SU-DHL-6 (cell line): ENCODE data around the gene RAD51.

ENCODE experiments used
- H2AFZ ChIP-seq: fragments of 200-600 bp; sonication (generic); 2 replicates; pipeline ENCODE4 v1.6.1; 2014; ENCODE audit warnings: low read depth, mild to moderate bottlenecking, moderate library complexity, mixed read lengths, antibody characterized with exemption, low read length; ENCODE audit not compliant: severe bottlenecking
- H3F3A ChIP-seq: fragments of 200-600 bp; shearing (Covaris generic); 2 replicates; pipeline ENCODE4 v1.6.0; 2016; ENCODE audit warnings: antibody characterized with exemption, mild to moderate bottlenecking; ENCODE audit not compliant: insufficient read depth
- H3K27ac ChIP-seq: fragments of 200-600 bp; sonication (generic); 2 replicates; pipeline ENCODE4 v1.5.1; 2016; ENCODE audit warnings: low read depth, mild to moderate bottlenecking, low read length, moderate library complexity, mixed read lengths
- H3K27me3 ChIP-seq: fragments of 200-600 bp; sonication (generic), shearing (Covaris generic); 2 replicates; pipeline ENCODE4 v1.6.0; 2014; ENCODE audit warnings: mild to moderate bottlenecking, low read length
- H3K36me3 ChIP-seq: fragments of 200-600 bp; sonication (generic); 2 replicates; pipeline ENCODE4 v1.6.1; 2014; ENCODE audit warnings: mild to moderate bottlenecking, low read length, mixed read lengths
- H3K4me2 ChIP-seq: fragments of 300-600, 200-600 bp; shearing (Covaris generic), sonication (generic); 2 replicates; pipeline ENCODE4 v1.6.0; 2014; ENCODE audit warnings: low read length, low read depth, mild to moderate bottlenecking; ENCODE audit not compliant: poor library complexity, severe bottlenecking
- H3K4me3 ChIP-seq: fragments of 200-600 bp; sonication (generic); 2 replicates; pipeline ENCODE4 v1.5.1; 2014; ENCODE audit warnings: antibody characterized with exemption, low read length, mild to moderate bottlenecking, mixed read lengths; ENCODE audit not compliant: insufficient read depth, poor library complexity, severe bottlenecking
- H3K79me2 ChIP-seq: fragments of 200-600 bp; sonication (generic); 2 replicates; pipeline ENCODE4 v1.6.1; 2014; ENCODE audit warnings: mild to moderate bottlenecking, low read length, moderate library complexity; ENCODE audit not compliant: insufficient read depth
- H3K9ac ChIP-seq: fragments of 200-600 bp; sonication (generic); 2 replicates; pipeline ENCODE4 v1.7.0; 2014; ENCODE audit warnings: mild to moderate bottlenecking, low read length
- H3K9me2 ChIP-seq: fragments of 200-600 bp; sonication (generic); replicated peaks from 2 replicates; pipeline ENCODE4 v1.6.1; 2014; ENCODE audit warnings: low read length; ENCODE audit not compliant: insufficient read depth
- H3K9me3 ChIP-seq: fragments of 200-600 bp; sonication (generic); 2 replicates; pipeline ENCODE4 v1.6.1; 2014; ENCODE audit warnings: low read length, mixed read lengths; ENCODE audit not compliant: insufficient read depth
- H4K20me1 ChIP-seq: fragments of 200-600 bp; sonication (generic); 2 replicates; pipeline ENCODE4 v1.6.1; 2014; ENCODE audit warnings: low read depth, mild to moderate bottlenecking, antibody characterized with exemption, low read length, moderate library complexity, mixed read lengths
- EZH2phosphoT487 ChIP-seq: fragments of 200-600 bp; sonication (generic), shearing (Covaris generic); conservative IDR thresholded peaks from 2 replicates; pipeline ENCODE4 v1.6.1; 2018; ENCODE audit warnings: mild to moderate bottlenecking, antibody characterized with exemption, low read length, moderate library complexity, mixed read lengths
- TF ChIP-seq, protein P1 (sequence below): fragments of 200-600 bp; sonication (generic); IDR thresholded peaks from one replicate; pipeline ENCODE4 v1.5.1; 2017; ENCODE audit warnings: antibody characterized with exemption, mild to moderate bottlenecking, low read length, moderate library complexity; ENCODE audit not compliant: insufficient read depth, poor library complexity, severe bottlenecking

RAD51 gene

DNA sequence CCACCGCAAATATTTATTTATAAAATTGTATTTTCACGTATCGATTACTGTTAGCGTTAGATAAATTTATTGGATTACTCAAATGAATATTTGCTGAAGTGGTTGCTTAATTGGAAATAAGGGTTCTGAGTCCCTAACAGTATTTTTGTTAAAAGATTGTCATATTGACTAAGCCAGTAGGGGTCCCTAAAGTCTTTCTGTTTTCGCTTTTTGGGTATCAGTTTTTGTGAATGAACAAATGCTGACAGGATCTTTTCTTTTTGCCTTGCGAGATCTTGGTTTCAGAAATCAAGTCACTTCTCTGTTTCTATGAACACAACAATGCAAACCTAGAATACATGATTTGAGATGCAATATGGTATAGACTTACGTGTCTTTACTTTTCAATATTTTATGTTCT is 7.1 kb downstream of the RAD51 start:
- Histone ChIP-seq H3K9me3 (no peaks in the 10 kb centered on the region), H3K79me2 (peaks cover 27% of the 10 kb centered on the region; the same call in 1 of the 2 replicates), H3K27me3 (no peaks in the 10 kb centered on the region), H4K20me1 (no peaks in the 10 kb centered on the region), H3K9me2 (no peaks in the 10 kb centered on the region), H3K27ac (no peak overlapping the region), H2AFZ (no peak overlapping the region), H3K36me3 (peaks cover 39% of the 10 kb centered on the region), H3F3A (peaks cover 3% of the 10 kb centered on the region; the same call in 1 of the 2 replicates), H3K4me3 (no peak overlapping the region), H3K9ac (no peak overlapping the region), H3K4me2 (no peak overlapping the region)
- TF ChIP-seq, protein P1, sequence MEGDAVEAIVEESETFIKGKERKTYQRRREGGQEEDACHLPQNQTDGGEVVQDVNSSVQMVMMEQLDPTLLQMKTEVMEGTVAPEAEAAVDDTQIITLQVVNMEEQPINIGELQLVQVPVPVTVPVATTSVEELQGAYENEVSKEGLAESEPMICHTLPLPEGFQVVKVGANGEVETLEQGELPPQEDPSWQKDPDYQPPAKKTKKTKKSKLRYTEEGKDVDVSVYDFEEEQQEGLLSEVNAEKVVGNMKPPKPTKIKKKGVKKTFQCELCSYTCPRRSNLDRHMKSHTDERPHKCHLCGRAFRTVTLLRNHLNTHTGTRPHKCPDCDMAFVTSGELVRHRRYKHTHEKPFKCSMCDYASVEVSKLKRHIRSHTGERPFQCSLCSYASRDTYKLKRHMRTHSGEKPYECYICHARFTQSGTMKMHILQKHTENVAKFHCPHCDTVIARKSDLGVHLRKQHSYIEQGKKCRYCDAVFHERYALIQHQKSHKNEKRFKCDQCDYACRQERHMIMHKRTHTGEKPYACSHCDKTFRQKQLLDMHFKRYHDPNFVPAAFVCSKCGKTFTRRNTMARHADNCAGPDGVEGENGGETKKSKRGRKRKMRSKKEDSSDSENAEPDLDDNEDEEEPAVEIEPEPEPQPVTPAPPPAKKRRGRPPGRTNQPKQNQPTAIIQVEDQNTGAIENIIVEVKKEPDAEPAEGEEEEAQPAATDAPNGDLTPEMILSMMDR, result no peak
- TF ChIP-seq EZH2phosphoT487, result no peak

GRCh38 chr15:40706121-40706520 is 11.1 kb downstream of the RAD51 start:
- peaks cover 35% of the 10 kb centered on the region for H3K36me3 ChIP-seq
- no peak overlapping the region for H3K9ac ChIP-seq
- H3F3A ChIP-seq, result peaks cover 3% of the 10 kb centered on the region; the same call in 1 of the 2 replicates
- no peak overlapping the region for H2AFZ ChIP-seq
- H3K27me3 ChIP-seq, result no peaks in the 10 kb centered on the region
- H4K20me1 ChIP-seq, result no peaks in the 10 kb centered on the region
- no peak for TF ChIP-seq EZH2phosphoT487
- TF ChIP-seq, protein P1, result no peak
- H3K9me2 ChIP-seq, result no peaks in the 10 kb centered on the region
- H3K4me3 ChIP-seq, result no peak overlapping the region
- H3K4me2 ChIP-seq, result no peak overlapping the region
- H3K9me3 ChIP-seq, result no peaks in the 10 kb centered on the region
- no peaks in the 10 kb centered on the region for H3K79me2 ChIP-seq
- no peak overlapping the region for H3K27ac ChIP-seq

DNA sequence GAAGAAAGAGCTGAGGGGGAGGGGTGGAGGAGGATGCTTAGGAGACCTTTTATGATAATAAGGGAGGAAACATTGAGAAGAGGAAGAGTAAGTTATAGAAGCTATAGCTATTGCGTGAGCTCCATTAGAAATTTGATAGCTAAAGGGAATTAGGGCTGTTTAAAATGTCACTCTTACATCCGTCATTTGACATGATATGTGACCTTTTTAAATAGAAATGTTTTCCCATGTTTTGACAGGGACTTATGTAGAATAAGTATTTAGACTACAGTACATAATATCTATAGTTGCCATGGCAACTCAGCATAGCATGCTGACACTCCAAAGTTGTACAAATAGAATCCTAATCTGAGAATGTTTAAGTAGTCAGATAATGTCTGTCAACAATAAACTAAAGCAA is 19.2 kb downstream of the RAD51 start:
- Histone ChIP-seq H3F3A (no peaks in the 10 kb centered on the region), H3K9ac (no peak overlapping the region), H3K79me2 (no peaks in the 10 kb centered on the region; the same call in 1 of the 2 replicates), H3K4me2 (no peak overlapping the region), H3K27ac (no peak overlapping the region), H3K36me3 (peaks cover 46% of the 10 kb centered on the region), H3K9me2 (no peaks in the 10 kb centered on the region), H3K27me3 (no peaks in the 10 kb centered on the region), H3K9me3 (no peaks in the 10 kb centered on the region), H4K20me1 (no peaks in the 10 kb centered on the region), H2AFZ (no peak overlapping the region), H3K4me3 (no peak overlapping the region)
- TF ChIP-seq, protein P1, result no peak
- no peak for TF ChIP-seq EZH2phosphoT487
